Progenitor cell of endocrine pancreas (in vitro differentiated cells): ENCODE results near the gene SLC9A9. TPM values are rescaled to one million over a fixed set of nuclear protein-coding genes. Genes with fewer than 3 reads are reported as not detected.

Experiments used
- DNase-seq: peaks from one replicate; pipeline ENCODE4 v3.0.0; 2021; ENCODE audit warnings: low spot score; ENCODE audit not compliant: unreplicated experiment
- H3K27ac Mint-ChIP-seq: 2 replicates; pipeline ENCODE4 v1.8.0; 2021; ENCODE audit warnings: mild to moderate bottlenecking, moderate library complexity, mixed read lengths
- H3K27me3 Mint-ChIP-seq: 2 replicates; pipeline ENCODE4 v1.8.0; 2021; ENCODE audit warnings: mixed read lengths
- H3K36me3 Mint-ChIP-seq: 2 replicates; pipeline ENCODE4 v1.8.0; 2022; ENCODE audit warnings: mixed read lengths; ENCODE audit not compliant: insufficient read depth
- H3K4me1 Mint-ChIP-seq: 2 replicates; pipeline ENCODE4 v1.8.0; 2021; ENCODE audit warnings: low read depth, mixed read lengths
- H3K4me3 Mint-ChIP-seq: 2 replicates; pipeline ENCODE4 v1.8.0; 2021; ENCODE audit warnings: low read depth, mild to moderate bottlenecking, moderate library complexity, mixed read lengths
- H3K9me3 Mint-ChIP-seq: 2 replicates; pipeline ENCODE4 v1.8.0; 2021; ENCODE audit warnings: low read depth, mixed read lengths
- CTCF ChIP-seq: fragments of 200-600 bp; sonication (generic); IDR thresholded peaks from one replicate; pipeline ENCODE4 v1.5.0; 2021; ENCODE audit warnings: antibody characterized with exemption, mild to moderate bottlenecking; ENCODE audit not compliant: unreplicated experiment
- total RNA-seq: library from RNA; stranded (reverse); gene quantifications from 2 replicates; pipeline ENCODE4 v1.2.1, GENCODE V29; 2021

SLC9A9 gene
- total RNA-seq, 1 donor from 2014 or later, result 0.17 TPM

- Mint-ChIP-seq H3K27me3 (peaks cover 8% of the 10 kb centered on the region), H3K36me3 (no peaks in the 10 kb centered on the region), H3K4me3 (no peak overlapping the region), H3K4me1 (no peaks in the 10 kb centered on the region), H3K9me3 (peaks cover 3% of the 10 kb centered on the region), H3K27ac (no peak overlapping the region)
- DNase-seq, result no peak
- no peak for TF ChIP-seq CTCF
Observed at GRCh38 chr3:143888166-143888565, 39.9 kb upstream of the SLC9A9 start.

- no peak for DNase-seq
- Mint-ChIP-seq H3K4me1 (no peaks in the 10 kb centered on the region), H3K27ac (no peak overlapping the region), H3K36me3 (no peaks in the 10 kb centered on the region), H3K9me3 (peaks cover 3% of the 10 kb centered on the region), H3K27me3 (peaks cover 5% of the 10 kb centered on the region), H3K4me3 (no peak overlapping the region)
- peak; percentile 75 for TF ChIP-seq CTCF
Observed at GRCh38 chr3:143885780-143886427, 37.6 kb upstream of the SLC9A9 start.

- Mint-ChIP-seq H3K27me3 (peaks cover 5% of the 10 kb centered on the region), H3K27ac (no peak overlapping the region), H3K4me3 (no peak overlapping the region), H3K36me3 (no peaks in the 10 kb centered on the region), H3K4me1 (no peaks in the 10 kb centered on the region), H3K9me3 (peaks cover 3% of the 10 kb centered on the region)
- DNase-seq, result no peak
- no peak for TF ChIP-seq CTCF
Observed at GRCh38 chr3:143884861-143885260, 36.6 kb upstream of the SLC9A9 start.

GRCh38 chr3:143883151-143883550 is 34.9 kb upstream of the SLC9A9 start:
- no peaks in the 10 kb centered on the region for H3K4me1 Mint-ChIP-seq
- no peak for DNase-seq

GRCh38 chr3:143881095-143881494 is 32.8 kb upstream of the SLC9A9 start:
- peaks cover 3% of the 10 kb centered on the region for H3K9me3 Mint-ChIP-seq
- no peak for TF ChIP-seq CTCF
- H3K36me3 Mint-ChIP-seq, result no peaks in the 10 kb centered on the region
- H3K27me3 Mint-ChIP-seq, result no peaks in the 10 kb centered on the region
- no peak for DNase-seq
- H3K27ac Mint-ChIP-seq, result no peak overlapping the region
- H3K4me1 Mint-ChIP-seq, result no peaks in the 10 kb centered on the region
- no peak overlapping the region for H3K4me3 Mint-ChIP-seq

More at GRCh38 chr3:143883151-143883550, 34.9 kb upstream of the SLC9A9 start:
- Mint-ChIP-seq H3K9me3 (peaks cover 3% of the 10 kb centered on the region), H3K36me3 (no peaks in the 10 kb centered on the region), H3K27me3 (no peaks in the 10 kb centered on the region), H3K4me3 (no peak overlapping the region), H3K27ac (no peak overlapping the region)
- no peak for TF ChIP-seq CTCF
